BJ (cell line): Measurements from ENCODE around the gene P4HTM. TPM values are rescaled to one million over a fixed set of nuclear protein-coding genes. Genes with fewer than 3 reads are reported as not detected.

Source experiments
- CTCF ChIA-PET: fragments of 350-600 bp; formaldehyde crosslinking; extraction: SDS; loops from one replicate; lab custom pipeline; 2021; ENCODE audit warnings: antibody characterized with exemption, inconsistent platforms; lab: Yijun Ruan, JAX
- POLR2A ChIA-PET: fragments of 300-600 bp; sonication (Branson Sonifier 250); formaldehyde crosslinking; extraction: SDS; loops from one replicate; lab custom pipeline; 2021; ENCODE audit warnings: antibody characterized with exemption; lab: Charles Lee
- DNase-seq: peaks from one replicate; pipeline ENCODE4 v3.0.0-alpha.2; 2011; ENCODE audit warnings: low read depth
- H3K27me3 ChIP-seq: 2 replicates; pipeline ENCODE4 v1.6.0; 2011; ENCODE audit warnings: low read length; ENCODE audit not compliant: control insufficient read depth, insufficient read depth
- H3K36me3 ChIP-seq: 2 replicates; pipeline ENCODE4 v1.5.1; 2011; ENCODE audit warnings: low read length; ENCODE audit not compliant: control insufficient read depth, insufficient read depth
- H3K4me3 ChIP-seq: 2 replicates; pipeline ENCODE4 v1.5.1; 2011; ENCODE audit warnings: low read depth, mild to moderate bottlenecking, control low read depth, low read length
- CTCF ChIP-seq: IDR thresholded peaks from 2 replicates; pipeline ENCODE4 v1.5.1; 2011; ENCODE audit warnings: low read depth, mild to moderate bottlenecking, control low read depth, inconsistent platforms, low read length, moderate library complexity; ENCODE audit not compliant: insufficient read depth
- polyA plus RNA-seq: library from polyadenylated mRNA; depleted of rRNA; stranded (reverse); fragments of >200 nt; gene quantifications from 2 replicates; pipeline ENCODE4 v1.2.3, GENCODE V29; 2011

The P4HTM gene
- polyA plus RNA-seq, 1 experiment: 38.4 TPM

- ChIA-PET POLR2A (interaction anchor here (0.5 to 1.5 kb wide), 8 partner anchors 9 to 331 kb away, joined by 3 to 19 read pairs (median 4); partner anchors contain the start of genes IMPDH2 and WDR6), CTCF (interaction anchor here (0.9 to 6.6 kb wide), 8 partner anchors 9 to 151 kb away, joined by 3 to 60 read pairs (median 15); partner anchors contain the start of genes KLHDC8B, LAMB2, P4HTM and QRICH1)
- Histone ChIP-seq H3K36me3 (peaks cover 23% of the 10 kb centered on the region), H3K27me3 (no peaks in the 10 kb centered on the region), H3K4me3 (peak overlapping the region; percentile 88)
- DNase-seq: no peak
- no peak for TF ChIP-seq CTCF
Observed at GRCh38 chr3:49020330-49021212, 30.5 kb downstream of the P4HTM start.

GRCh38 chr3:49021213-49021812 lies 31.3 kb downstream of the P4HTM start:
- CTCF ChIA-PET: interaction anchor here (0.6 to 6.6 kb wide), 11 partner anchors 9 to 196 kb away, joined by 3 to 60 read pairs (median 7); partner anchors contain the start of genes KLHDC8B, LAMB2, P4HTM and QRICH1
- POLR2A ChIA-PET: interaction anchor here (0.6 to 1.5 kb wide), 4 partner anchors 8 to 255 kb away, joined by 3 to 7 read pairs (median 3); partner anchors contain the start of genes IMPDH2 and WDR6
- peaks cover 25% of the 10 kb centered on the region for H3K36me3 ChIP-seq

GRCh38 chr3:49021813-49022687 lies 32.0 kb downstream of the P4HTM start, which contains the start of gene NDUFAF3:
NDUFAF3 (plus strand) TSS chr3:49022121; CDS start chr3:49022145, 24 bp downstream.
- Histone ChIP-seq H3K4me3 (peak within 1 kb of the TSS; percentile 88), H3K36me3 (peaks cover 28% of the 10 kb centered on the region), H3K27me3 (no peaks in the 10 kb centered on the region)
- DNase-seq: peak; percentile 51
- CTCF ChIA-PET: interaction anchor here (0.6 to 6.6 kb wide), 16 partner anchors 8 to 195 kb away, joined by 3 to 60 read pairs (median 3); partner anchors contain the start of genes KLHDC8B, LAMB2, P4HTM and QRICH1
- TF ChIP-seq CTCF: peak; percentile 97
- POLR2A ChIA-PET: interaction anchor here (0.8 to 1.5 kb wide), 3 partner anchors 7 to 15 kb away, joined by 3 to 7 read pairs (median 3); partner anchors contain the start of genes IMPDH2 and WDR6

More at GRCh38 chr3:49021213-49021812, 31.3 kb downstream of the P4HTM start:
- no peak for TF ChIP-seq CTCF
- Histone ChIP-seq H3K27me3 (no peaks in the 10 kb centered on the region), H3K4me3 (peak overlapping the region; percentile 88)
- DNase-seq: peak; percentile 80

GRCh38 chr3:49022688-49023171 lies 32.7 kb downstream of the P4HTM start:
- Histone ChIP-seq H3K27me3 (no peaks in the 10 kb centered on the region), H3K36me3 (peaks cover 32% of the 10 kb centered on the region), H3K4me3 (peak overlapping the region; percentile 88)
- DNase-seq: no peak
- POLR2A ChIA-PET: no interaction called here
- no peak for TF ChIP-seq CTCF
- CTCF ChIA-PET: interaction anchor here (0.6 to 6.6 kb wide), 10 partner anchors 9 to 88 kb away, joined by 3 to 60 read pairs (median 8); partner anchors contain the start of genes P4HTM, QRICH1 and WDR6
